Measurements from ENCODE around the gene TSTD1. TPM values are rescaled to one million over a fixed set of nuclear protein-coding genes. Genes with fewer than 3 reads are reported as not detected.

Gene TSTD1
- total RNA-seq, 1 donor, result 0.72 TPM

- DNase-seq (ENCODE audit: insufficient read length, low spot score, missing footprints), result no peak
- H3K4me1 ChIP-seq (ENCODE audit: insufficient read depth, low read length), result peaks cover 14% of the 10 kb centered on the region
- no peak overlapping the region for H3K27ac ChIP-seq (ENCODE audit: low read depth, low read length)
- H3K36me3 ChIP-seq (ENCODE audit: insufficient read depth, low read length), result no peaks in the 10 kb centered on the region
- H3K4me3 ChIP-seq (ENCODE audit: insufficient read depth, low read length), result no peak overlapping the region
- no peaks in the 10 kb centered on the region for H4K20me1 ChIP-seq (ENCODE audit: insufficient read depth, low read length)
- H3K27me3 ChIP-seq (ENCODE audit: insufficient read depth, low read length), result peaks cover 34% of the 10 kb centered on the region
- no peak overlapping the region for H2AFZ ChIP-seq (ENCODE audit: low read length)
- H3K9me3 ChIP-seq (ENCODE audit: low read depth, low read length), result no peaks in the 10 kb centered on the region
- TF ChIP-seq CTCF (IDR thresholded peaks at IDR 0.05; ENCODE audit: extremely low read depth, low read depth, low read length), result no peak
- H3K4me2 ChIP-seq (ENCODE audit: insufficient read depth, low read length), result no peak overlapping the region
- H3K79me2 ChIP-seq (ENCODE audit: insufficient read depth, low read length), result no peaks in the 10 kb centered on the region
Measured at GRCh38 chr1:161021970-161022353, 16.8 kb downstream of the TSTD1 start.

GRCh38 chr1:161021165-161021969 lies 17.4 kb downstream of the TSTD1 start:
- Histone ChIP-seq H4K20me1 (ENCODE audit: insufficient read depth, low read length) (no peaks in the 10 kb centered on the region), H3K27me3 (ENCODE audit: insufficient read depth, low read length) (peaks cover 34% of the 10 kb centered on the region), H3K4me1 (ENCODE audit: insufficient read depth, low read length) (peaks cover 14% of the 10 kb centered on the region), H3K27ac (ENCODE audit: low read depth, low read length) (no peak overlapping the region), H3K4me2 (ENCODE audit: insufficient read depth, low read length) (peak overlapping the region; percentile 89), H3K36me3 (ENCODE audit: insufficient read depth, low read length) (no peaks in the 10 kb centered on the region), H2AFZ (ENCODE audit: low read length) (peak overlapping the region; percentile 82), H3K4me3 (ENCODE audit: insufficient read depth, low read length) (peak overlapping the region; percentile 68), H3K79me2 (ENCODE audit: insufficient read depth, low read length) (no peaks in the 10 kb centered on the region), H3K9me3 (ENCODE audit: low read depth, low read length) (no peaks in the 10 kb centered on the region)
- peak; percentile 95 for DNase-seq (ENCODE audit: insufficient read length, low spot score, missing footprints)
- no peak for TF ChIP-seq CTCF (IDR thresholded peaks at IDR 0.05; ENCODE audit: extremely low read depth, low read depth, low read length)

- H3K4me3 ChIP-seq (ENCODE audit: insufficient read depth, low read length), result peak within 1 kb of the TSS; percentile 68
Measured at GRCh38 chr1:161020509-161021164, 18.1 kb downstream of the TSTD1 start, which contains the start of gene F11R. F11R (minus strand) TSS chr1:161021152; CDS start chr1:161021073, 79 bp downstream.

More at GRCh38 chr1:161020509-161021164, 18.1 kb downstream of the TSTD1 start, which contains the start of gene F11R:
- Histone ChIP-seq H3K9me3 (ENCODE audit: low read depth, low read length) (no peaks in the 10 kb centered on the region), H3K4me2 (ENCODE audit: insufficient read depth, low read length) (peak within 1 kb of the TSS; percentile 89), H4K20me1 (ENCODE audit: insufficient read depth, low read length) (no peaks in the 10 kb centered on the region), H3K4me1 (ENCODE audit: insufficient read depth, low read length) (peaks cover 14% of the 10 kb centered on the region), H3K79me2 (ENCODE audit: insufficient read depth, low read length) (no peaks in the 10 kb centered on the region), H3K27me3 (ENCODE audit: insufficient read depth, low read length) (peaks cover 34% of the 10 kb centered on the region), H2AFZ (ENCODE audit: low read length) (peak within 1 kb of the TSS; percentile 82), H3K36me3 (ENCODE audit: insufficient read depth, low read length) (no peaks in the 10 kb centered on the region), H3K27ac (ENCODE audit: low read depth, low read length) (no peak within 1 kb of the TSS)
- DNase-seq (ENCODE audit: insufficient read length, low spot score, missing footprints), result peak; percentile 85
- no peak for TF ChIP-seq CTCF (IDR thresholded peaks at IDR 0.05; ENCODE audit: extremely low read depth, low read depth, low read length)

All from osteoblast (primary cell).